Activated CD4-positive, alpha-beta T cell treated with anti-CD3 and anti-CD28 coated beads for 1 hour (primary cell): ENCODE results near the gene TJP2.

Experiments
- DNase-seq: peaks from one replicate; pipeline ENCODE4 v3.0.0-alpha.2; 2020

Gene TJP2

GRCh38 chr9:69193685-69194032, 19.6 kb downstream of the TJP2 start:
- DNase-seq, result no peak

GRCh38 chr9:69194702-69195418, 20.8 kb downstream of the TJP2 start:
- DNase-seq, result no peak

- no peak for DNase-seq
Observed at GRCh38 chr9:69195668-69196067, 21.6 kb downstream of the TJP2 start.

GRCh38 chr9:69197687-69198086, 23.6 kb downstream of the TJP2 start:
- DNase-seq, result no peak

GRCh38 chr9:69198521-69199220, 24.6 kb downstream of the TJP2 start:
- DNase-seq, result no peak

GRCh38 chr9:69199769-69200470, 25.8 kb downstream of the TJP2 start:
- no peak for DNase-seq

GRCh38 chr9:69202556-69202955, 28.5 kb downstream of the TJP2 start:
- DNase-seq, result no peak

- no peak for DNase-seq
Observed at GRCh38 chr9:69204326-69204725, 30.2 kb downstream of the TJP2 start.

- DNase-seq, result no peak
Observed at GRCh38 chr9:69204849-69205248, 30.8 kb downstream of the TJP2 start.

GRCh38 chr9:69206047-69206446, 32.0 kb downstream of the TJP2 start:
- no peak for DNase-seq

- DNase-seq, result no peak
Observed at GRCh38 chr9:69207503-69207902, 33.4 kb downstream of the TJP2 start.

- no peak for DNase-seq
Observed at GRCh38 chr9:69211424-69212036, 37.5 kb downstream of the TJP2 start.

GRCh38 chr9:69213647-69214046, 39.6 kb downstream of the TJP2 start:
- DNase-seq, result no peak

- DNase-seq, result no peak
Observed at GRCh38 chr9:69214939-69215338, 40.9 kb downstream of the TJP2 start.

GRCh38 chr9:69215774-69216485, 41.9 kb downstream of the TJP2 start:
- no peak for DNase-seq

- DNase-seq, result no peak
Observed at GRCh38 chr9:69218166-69218565, 44.1 kb downstream of the TJP2 start.

- no peak for DNase-seq
Observed at GRCh38 chr9:69221036-69221435, 47.0 kb downstream of the TJP2 start.

- DNase-seq, result no peak
Observed at GRCh38 chr9:69222970-69223369, 48.9 kb downstream of the TJP2 start.

GRCh38 chr9:69223605-69224004, 49.5 kb downstream of the TJP2 start:
- no peak for DNase-seq

- DNase-seq, result no peak
Observed at GRCh38 chr9:69229367-69229766, 55.3 kb downstream of the TJP2 start.

- no peak for DNase-seq
Observed at GRCh38 chr9:69232135-69232534, 58.1 kb downstream of the TJP2 start.

GRCh38 chr9:69234683-69235082, 60.6 kb downstream of the TJP2 start:
- no peak for DNase-seq

GRCh38 chr9:69236188-69236587, 62.1 kb downstream of the TJP2 start:
- DNase-seq, result no peak
